Activated naive CD4-positive, alpha-beta T cell (primary cell): ENCODE results near the gene WAPL.

ENCODE experiments used
- DNase-seq, 4 experiments: peaks; one replicate each; lab custom pipeline; 2025; lab: John Stamatoyannopoulos, UW

WAPL gene

GRCh38 chr10:86524225-86524962, 2.8 kb upstream of the WAPL start:
- no peak for DNase-seq

DNA sequence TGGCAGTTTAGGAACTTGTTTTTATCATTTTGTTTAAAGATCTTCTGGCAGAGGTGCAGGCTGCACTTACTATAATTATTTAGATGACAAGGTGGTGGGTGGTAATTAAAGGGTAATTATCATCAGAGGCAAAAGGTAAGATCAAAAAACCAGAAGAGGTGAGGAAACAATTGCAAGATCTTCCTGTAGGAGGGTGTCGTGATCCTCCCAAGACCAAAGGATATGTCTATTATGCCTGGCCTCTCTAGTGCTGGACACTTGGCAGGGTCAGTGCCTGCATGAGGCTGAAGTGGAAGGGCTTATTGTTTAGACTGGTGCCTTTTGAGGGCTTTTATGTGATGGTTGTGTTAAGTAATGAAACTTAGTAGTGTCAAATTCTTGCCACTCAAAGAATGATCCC, 1.8 kb upstream of the WAPL start:
- no peak for DNase-seq

DNA sequence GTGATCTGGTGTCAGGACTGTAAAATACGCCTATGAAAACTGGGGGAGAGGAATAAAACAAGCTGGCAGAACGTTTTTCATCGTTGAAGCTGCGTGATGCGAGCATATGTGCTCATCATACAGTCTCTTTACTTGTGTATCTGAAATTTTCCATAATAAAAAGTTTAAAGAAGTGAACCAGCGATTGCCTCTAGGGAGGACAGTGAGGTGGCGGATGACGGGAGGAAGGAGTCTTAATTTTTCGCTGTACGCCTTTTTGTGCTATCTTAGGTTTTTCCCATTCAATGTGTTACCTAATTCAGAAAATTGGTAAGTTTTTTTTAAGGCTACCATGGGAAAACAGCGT, 891 bp upstream of the WAPL start:
- no peak for DNase-seq

DNA sequence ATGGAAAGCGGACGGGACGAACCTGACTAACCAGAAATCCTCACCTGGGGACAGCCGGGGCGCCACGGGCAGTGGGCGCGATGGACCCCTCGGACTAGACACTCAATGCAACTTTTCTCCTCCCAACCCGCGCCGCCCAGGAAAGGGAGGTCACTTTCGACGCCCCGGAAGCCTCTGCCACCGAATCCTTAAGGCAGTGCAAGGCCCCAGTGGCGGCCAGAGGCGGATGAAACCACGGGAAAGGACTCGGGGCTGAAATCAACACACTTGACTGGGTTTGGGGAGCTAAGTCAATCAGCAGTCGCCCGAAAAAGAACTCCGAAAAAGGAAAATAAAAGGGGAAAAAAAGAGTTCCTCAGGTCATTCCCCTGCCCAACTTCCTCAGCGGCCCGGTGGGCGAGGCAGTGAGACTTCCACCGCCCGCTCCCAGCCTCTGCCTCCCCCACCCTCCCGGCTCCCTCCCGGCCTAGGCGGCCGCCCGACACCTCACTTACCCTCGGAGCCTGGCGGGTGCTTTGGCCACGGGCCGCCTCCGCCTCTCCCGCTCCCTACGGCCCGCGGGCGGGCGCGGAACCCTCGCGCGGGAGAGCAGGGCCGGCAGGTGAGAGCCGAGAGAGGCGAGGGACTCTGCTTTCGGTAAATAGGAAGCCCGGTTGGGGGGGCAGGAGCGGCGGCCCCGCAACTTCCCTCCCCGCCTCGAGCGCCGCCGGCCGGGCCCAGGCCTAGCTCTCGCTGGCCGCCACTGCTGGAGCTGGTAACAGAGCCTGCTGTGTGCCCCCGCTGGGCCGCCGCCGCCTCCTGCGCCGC, 518 bp downstream of the WAPL start:
- peak in 2 of 4 experiments; percentile 9 to 62 for DNase-seq

- no peak for DNase-seq
Observed at GRCh38 chr10:86518781-86519180, 2.8 kb downstream of the WAPL start.

DNA sequence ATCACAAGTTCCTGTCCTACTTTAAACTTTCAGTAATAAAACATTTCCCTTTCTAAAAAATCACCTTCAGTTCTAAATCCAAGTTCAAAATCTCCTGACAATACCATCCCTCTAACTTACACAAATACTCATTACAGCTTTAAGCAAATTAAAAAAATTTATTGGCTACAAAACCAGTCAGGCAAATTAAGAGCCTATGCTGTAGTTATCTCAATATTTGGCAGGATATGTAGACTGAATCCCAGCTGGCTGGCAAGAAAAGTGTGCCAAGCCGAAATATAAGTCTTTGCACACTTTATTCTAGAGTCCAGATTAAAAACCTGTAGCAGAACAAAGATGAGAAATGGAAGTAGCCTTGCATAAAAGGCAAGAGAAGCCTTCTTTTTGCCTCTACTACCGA, 9.5 kb downstream of the WAPL start:
- DNase-seq = no peak

- DNase-seq = no peak
Observed at GRCh38 chr10:86511027-86511865, 10.3 kb downstream of the WAPL start.

DNA sequence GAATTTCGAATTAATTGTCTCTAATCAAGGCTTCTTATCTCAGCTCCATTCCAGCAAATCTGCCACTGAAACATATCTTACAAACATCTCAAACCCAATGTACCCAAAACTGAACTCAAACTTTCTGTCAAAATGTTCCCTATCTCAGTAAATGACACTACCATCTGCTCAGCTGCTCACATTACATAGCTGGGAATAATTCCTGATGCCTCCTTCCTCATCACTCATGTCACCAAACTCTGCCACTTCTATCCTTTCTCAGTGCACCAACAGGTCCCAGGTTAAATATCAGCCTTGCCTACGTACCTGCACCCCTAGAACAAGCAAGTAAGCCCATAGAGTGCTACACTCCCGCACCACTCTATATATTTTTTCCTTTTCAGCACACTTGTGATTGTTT, 12.4 kb downstream of the WAPL start:
- DNase-seq = no peak

DNA sequence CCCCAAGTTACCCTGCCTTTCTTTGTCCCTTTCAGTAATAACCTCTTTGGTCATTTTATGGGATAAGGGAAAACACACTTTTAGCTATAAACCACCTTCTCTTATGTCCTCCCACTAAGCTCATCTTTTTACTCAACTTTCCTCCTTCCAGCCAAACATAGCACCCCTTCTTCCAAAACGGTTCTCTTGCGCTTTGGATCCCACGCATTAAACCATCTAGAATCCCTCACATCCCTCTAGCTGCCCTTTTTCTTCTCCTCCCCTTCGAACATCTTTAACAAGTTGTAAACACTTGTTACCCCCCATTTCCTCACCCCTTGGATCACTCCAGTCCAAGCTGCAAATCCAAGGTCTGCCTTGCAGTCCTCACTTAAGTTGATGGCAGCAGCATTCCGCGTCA, 13.4 kb downstream of the WAPL start:
- DNase-seq = no peak

- no peak for DNase-seq
Observed at GRCh38 chr10:86506499-86506898, 15.1 kb downstream of the WAPL start.

DNA sequence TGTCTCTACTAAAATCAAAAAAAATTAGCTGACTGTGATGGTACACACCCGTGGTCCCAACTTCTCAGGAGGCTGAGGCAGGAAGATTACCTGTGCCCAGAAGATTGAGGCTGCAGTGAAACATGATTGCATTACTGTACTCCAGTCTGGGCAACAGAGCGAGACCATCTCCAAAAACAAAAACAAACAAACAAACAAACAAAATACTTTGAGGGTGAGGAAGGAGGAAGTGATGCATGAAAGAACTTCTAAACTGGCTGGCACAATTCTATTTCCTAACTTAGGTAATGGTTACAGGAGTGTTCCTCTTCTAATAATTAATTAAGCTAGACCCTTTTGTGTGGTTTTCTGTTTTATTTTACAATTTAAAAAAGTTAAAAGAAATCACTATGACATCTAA, 15.5 kb downstream of the WAPL start:
- no peak for DNase-seq

DNA sequence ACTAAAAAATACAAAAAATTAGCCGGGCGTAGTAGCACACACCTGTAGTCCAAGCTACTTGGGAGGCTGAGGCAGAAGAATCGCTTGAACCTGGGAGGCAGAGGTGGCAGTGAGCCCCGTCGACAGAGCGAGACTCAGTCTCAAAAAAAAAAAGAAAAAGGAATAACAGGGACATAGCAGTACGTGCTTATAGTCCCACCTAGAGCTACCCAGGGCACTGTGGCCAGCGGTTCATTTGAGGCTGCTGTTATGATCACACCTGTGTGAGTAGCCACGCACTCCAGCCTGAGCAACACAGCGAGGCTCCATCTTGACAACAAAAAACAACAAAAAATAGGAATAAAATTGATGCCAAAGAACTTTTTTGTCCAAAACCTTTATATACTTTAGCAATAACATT, 17.1 kb downstream of the WAPL start:
- DNase-seq = no peak

DNA sequence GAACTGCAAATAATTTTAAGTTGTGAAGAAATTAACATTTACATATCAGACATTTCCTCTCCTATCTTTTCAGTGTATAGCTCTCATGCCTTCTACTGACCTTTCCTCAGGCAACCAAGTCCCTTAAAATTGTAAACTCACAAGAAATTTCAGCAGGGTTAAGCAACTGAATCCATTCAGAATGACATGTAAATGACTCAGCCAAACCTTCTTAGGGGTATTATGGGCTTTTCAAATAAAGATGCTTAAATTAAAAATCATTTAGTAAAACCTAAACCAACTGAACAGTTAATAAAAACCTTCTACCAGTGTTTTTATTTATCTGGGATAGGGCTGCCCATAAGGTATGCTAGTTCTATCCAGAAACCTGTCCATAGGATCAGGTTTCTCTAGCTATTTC, 20.7 kb downstream of the WAPL start:
- DNase-seq = no peak

DNA sequence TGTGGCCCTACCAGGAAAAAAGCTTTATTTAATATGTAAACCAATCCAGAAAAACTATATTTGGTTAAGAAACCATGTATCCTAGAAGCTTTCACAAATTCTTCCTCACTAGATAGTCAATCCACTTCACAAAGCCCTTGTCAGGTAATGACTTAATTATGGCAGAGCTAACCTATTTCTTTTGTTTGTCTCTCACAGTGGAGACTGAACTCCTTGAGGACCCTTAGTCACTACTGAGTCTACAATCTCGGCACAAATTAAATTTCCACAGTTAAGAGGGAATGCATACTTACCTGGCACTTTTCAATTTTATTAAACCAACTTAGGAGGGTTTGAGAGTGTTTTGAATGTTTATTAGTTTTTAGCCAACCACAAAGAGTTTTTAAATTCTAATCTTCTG, 23.0 kb downstream of the WAPL start:
- no peak for DNase-seq

DNA sequence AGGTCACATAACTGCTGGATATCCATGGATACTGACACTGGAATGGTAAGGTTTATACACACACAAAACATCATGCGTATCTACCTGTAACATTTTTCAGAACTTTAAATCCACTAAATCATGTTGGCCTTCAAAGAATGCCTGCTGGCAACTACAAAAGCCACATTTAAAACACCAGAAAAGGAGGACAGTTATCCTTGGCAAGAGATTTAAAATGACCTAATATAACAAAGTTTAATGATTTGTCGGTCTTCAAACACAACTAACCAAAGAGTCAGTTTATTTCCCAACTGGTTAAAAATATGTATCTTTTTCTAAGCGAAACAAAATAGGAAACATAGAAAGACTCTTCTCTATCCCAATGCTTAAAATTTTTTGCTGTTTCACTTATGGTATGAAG, 24.0 kb downstream of the WAPL start:
- no peak for DNase-seq

GRCh38 chr10:86489960-86490612, 31.5 kb downstream of the WAPL start:
- DNase-seq = no peak

- no peak for DNase-seq
Observed at GRCh38 chr10:86489071-86489810, 32.4 kb downstream of the WAPL start.

GRCh38 chr10:86486856-86487255, 34.7 kb downstream of the WAPL start:
- DNase-seq = no peak

DNA sequence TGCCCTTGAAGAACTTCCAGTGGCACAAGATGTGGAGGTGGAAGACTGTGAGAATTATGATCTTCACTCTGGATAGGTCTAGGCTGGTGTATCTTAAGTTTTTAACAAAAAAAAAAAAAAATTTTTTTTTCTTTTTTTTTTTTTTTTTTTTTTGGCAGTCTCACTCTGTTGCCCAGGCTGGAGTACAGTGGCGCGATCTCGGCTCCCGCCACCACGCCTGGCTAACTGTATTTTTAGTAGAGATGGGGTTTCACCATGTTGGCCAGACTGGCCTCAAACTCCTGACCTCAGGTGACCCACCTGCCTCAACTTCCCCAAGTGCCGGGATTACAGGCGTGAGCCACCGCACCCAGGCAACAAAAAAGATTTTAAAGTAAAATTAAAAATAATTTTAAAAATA, 37.9 kb downstream of the WAPL start:
- DNase-seq = no peak

DNA sequence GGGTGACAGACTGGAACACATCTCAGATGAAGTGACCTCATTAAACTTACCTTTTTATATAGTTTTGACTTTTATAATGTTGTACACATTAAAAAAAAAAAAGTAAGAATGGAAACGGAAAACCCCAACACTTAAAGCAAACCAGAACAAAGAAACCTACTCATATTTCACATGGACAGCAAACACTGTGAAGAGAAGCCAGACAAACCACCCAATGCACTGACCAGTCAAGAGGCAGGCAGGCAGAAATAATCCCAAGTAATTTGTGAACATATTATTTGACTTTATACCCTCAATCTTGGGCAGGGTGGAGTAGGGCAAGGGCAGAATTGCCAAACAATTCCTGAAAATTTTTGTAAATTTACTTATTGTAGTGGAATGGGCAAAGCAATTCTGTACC, 39.8 kb downstream of the WAPL start:
- DNase-seq = no peak

DNA sequence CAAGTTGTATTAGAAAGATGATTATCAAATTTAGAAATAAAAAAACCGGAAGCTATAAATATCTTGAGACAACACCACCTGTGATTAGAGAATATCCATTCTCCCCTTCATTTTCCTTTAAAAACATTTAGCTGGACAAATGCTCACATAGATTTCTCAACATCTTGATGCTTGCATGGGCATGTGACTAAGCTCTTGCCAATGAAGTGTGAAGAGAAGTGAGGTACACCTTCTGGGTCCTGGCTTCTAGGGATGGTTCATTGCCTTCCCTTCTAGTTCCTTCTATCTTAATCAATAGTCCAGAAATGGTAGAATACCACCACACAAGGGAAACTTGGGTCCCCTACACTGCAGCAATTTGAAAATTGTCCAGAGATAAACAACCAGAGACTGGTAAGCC, 41.0 kb downstream of the WAPL start:
- no peak for DNase-seq

GRCh38 chr10:86472061-86472460, 49.5 kb downstream of the WAPL start:
- DNase-seq = no peak
